CD4-positive, alpha-beta T cell (primary cell): Measurements from ENCODE around the gene ZMPSTE24. TPM values are rescaled to one million over a fixed set of nuclear protein-coding genes. Genes with fewer than 3 reads are reported as not detected.

Experiments
- ATAC-seq: fragments of 200-7000 bp; cut with Tn5 transposase; one replicate; pipeline ENCODE4 v1.10.0; 2022; ENCODE audit warnings: mild to moderate bottlenecking; ENCODE audit not compliant: poor library complexity
- CTCF ChIA-PET: fragments of 350-600 bp; sonication (Branson Sonifier 250); formaldehyde crosslinking; loops from one replicate; lab custom pipeline; 2021; ENCODE audit warnings: antibody characterized with exemption, inconsistent platforms; lab: Charles Lee
- POLR2A ChIA-PET: fragments of 350-600 bp; sonication (Branson Sonifier 250); formaldehyde crosslinking; loops from one replicate; lab custom pipeline; 2021; ENCODE audit warnings: antibody characterized with exemption, inconsistent platforms; lab: Charles Lee
- DNase-seq, 14 experiments: peaks; one replicate each; pipeline ENCODE4 v3.0.0-alpha.2; 2013 to 2020; ENCODE audit warnings: mixed read lengths in 2 of 14
- H3K27ac ChIP-seq, 2 donors: one replicate each; pipeline versions ENCODE4 v1.5.1 to v1.7.0; 2013; ENCODE audit warnings: low read length in 2 of 2, low read depth in 1 of 2, mild to moderate bottlenecking in 1 of 2
- H3K27me3 ChIP-seq, 2 experiments: 1 replicate in 1 of 2; 2 replicates in 1 of 2; pipeline versions ENCODE4 v1.6.1 to v1.7.0; 2013; ENCODE audit warnings: low read length in 2 of 2, control low read depth in 1 of 2, mild to moderate bottlenecking in 1 of 2, moderate library complexity in 1 of 2; ENCODE audit not compliant: insufficient read depth in 2 of 2, control insufficient read depth in 1 of 2
- H3K36me3 ChIP-seq: one replicate; pipeline ENCODE4 v1.6.1; 2013; ENCODE audit warnings: low read length, control low read depth; ENCODE audit not compliant: insufficient read depth
- H3K4me1 ChIP-seq: one replicate; pipeline ENCODE4 v1.6.1; 2013; ENCODE audit warnings: low read length, control low read depth; ENCODE audit not compliant: insufficient read depth
- H3K4me3 ChIP-seq: one replicate; pipeline ENCODE4 v1.5.1; 2013; ENCODE audit warnings: mild to moderate bottlenecking, low read length, moderate library complexity
- H3K9me3 ChIP-seq, 2 experiments: 1 replicate in 1 of 2; 2 replicates in 1 of 2; pipeline versions ENCODE4 v1.6.1 to v1.7.0; 2013; ENCODE audit warnings: low read length in 2 of 2, mild to moderate bottlenecking in 2 of 2, control low read depth in 1 of 2, moderate library complexity in 1 of 2; ENCODE audit not compliant: control insufficient read depth in 1 of 2, insufficient read depth in 1 of 2
- H3K27ac Mint-ChIP-seq: one replicate; pipeline ENCODE4 v1.8.0; 2020; ENCODE audit warnings: mixed read lengths
- H3K27me3 Mint-ChIP-seq: one replicate; pipeline ENCODE4 v1.8.0; 2021; ENCODE audit warnings: mixed read lengths
- H3K36me3 Mint-ChIP-seq: one replicate; pipeline ENCODE4 v1.8.0; 2021; ENCODE audit warnings: low read depth, mixed read lengths
- H3K4me1 Mint-ChIP-seq: one replicate; pipeline ENCODE4 v1.8.0; 2021; ENCODE audit warnings: low read depth, mixed read lengths
- H3K4me3 Mint-ChIP-seq: one replicate; pipeline ENCODE4 v1.8.0; 2020; ENCODE audit warnings: mild to moderate bottlenecking, mixed read lengths
- H3K9me3 Mint-ChIP-seq: one replicate; pipeline ENCODE4 v1.8.0; 2020; ENCODE audit warnings: mixed read lengths
- CTCF ChIP-seq: fragments of 200-600 bp; IDR thresholded peaks from one replicate; pipeline ENCODE4 v1.8.0; 2022; ENCODE audit warnings: antibody characterized with exemption, mild to moderate bottlenecking
- intact Hi-C, 2 experiments: fragments of 100-400 bp; cut with DNase I in 1 of 2; cut with micrococcal nuclease in 1 of 2; formaldehyde crosslinking; loops; one replicate each; pipeline versions ENCODE4 v1.15.1 to v1.9.0; 2023 to 2025; cut with DNase I, micrococcal nuclease
- total RNA-seq, 174 experiments: library from RNA in 2 of 174; stranded (reverse) in 2 of 174; gene quantifications; one replicate each; pipeline ENCODE4 v1.2.3 and lab custom pipeline; 2021 to 2026

ZMPSTE24 gene
- total RNA-seq, 2 experiments from 2014 or later: 8.7 to 8.8 TPM

GRCh38 chr1:40232444-40232843, 25.6 kb upstream of the ZMPSTE24 start:
- H3K4me1 ChIP-seq: peaks cover 9% of the 10 kb centered on the region
- no peak for TF ChIP-seq CTCF
- Mint-ChIP-seq H3K27ac (no peak overlapping the region), H3K4me3 (no peak overlapping the region), H3K4me1 (peaks cover 22% of the 10 kb centered on the region), H3K27me3 (no peaks in the 10 kb centered on the region), H3K36me3 (peaks cover 86% of the 10 kb centered on the region), H3K9me3 (no peaks in the 10 kb centered on the region)
- intact Hi-C loops: no loop called here
- DNase-seq (peak in 11 of 14 experiments; percentile 11 to 64 (median 24)), ATAC-seq (peak; percentile 39)
- no peaks in the 10 kb centered on the region for H3K9me3 ChIP-seq
- peaks cover 62% of the 10 kb centered on the region for H3K36me3 ChIP-seq
- no peaks in the 10 kb centered on the region for H3K27me3 ChIP-seq
- ChIA-PET POLR2A (interaction anchor here (1.4 kb wide), 1 partner anchor 25 kb away, joined by 4 read pairs; the partner anchor contains the start of gene ZMPSTE24), CTCF (no interaction called here)
- no peak overlapping the region for H3K4me3 ChIP-seq
- no peak overlapping the region for H3K27ac ChIP-seq

DNA sequence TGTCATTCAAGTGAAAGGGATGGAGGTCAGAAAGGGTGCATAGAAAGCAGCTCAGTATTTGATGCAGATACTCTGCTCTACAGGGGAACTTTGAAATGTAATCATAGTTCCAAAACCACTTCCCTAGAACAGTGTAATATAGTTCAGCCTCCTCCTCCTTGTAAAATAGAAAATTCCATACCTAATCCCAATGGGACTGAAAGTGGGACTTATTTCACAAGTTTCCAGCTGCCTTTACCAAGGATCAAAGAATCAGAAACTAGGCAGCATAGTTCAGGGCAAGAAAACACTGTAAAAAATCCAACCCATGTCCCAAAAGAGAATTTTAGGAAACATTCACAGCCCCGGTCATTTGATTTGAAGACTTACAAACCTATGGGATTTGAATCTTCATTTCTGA, 18.4 kb upstream of the ZMPSTE24 start:
- DNase-seq (no peak), ATAC-seq (no peak)
- H3K27ac Mint-ChIP-seq: peak overlapping the region; percentile 27
- Histone ChIP-seq H3K36me3 (peaks cover 42% of the 10 kb centered on the region), H3K27ac (no peak overlapping the region), H3K27me3 (no peaks in the 10 kb centered on the region), H3K4me3 (no peak overlapping the region), H3K9me3 (no peaks in the 10 kb centered on the region), H3K4me1 (peaks cover 7% of the 10 kb centered on the region)
- no peak for TF ChIP-seq CTCF
- ChIA-PET POLR2A (interaction anchor here (0.9 kb wide), 1 partner anchor 18 kb away, joined by 4 read pairs; no protein-coding TSS in a partner anchor), CTCF (interaction anchor here (1.5 to 2.1 kb wide), 2 partner anchors 76 to 99 kb away, joined by 5 to 7 read pairs; no protein-coding TSS in a partner anchor)
- peaks cover 11% of the 10 kb centered on the region for H3K4me1 Mint-ChIP-seq
- no peaks in the 10 kb centered on the region for H3K9me3 Mint-ChIP-seq
- intact Hi-C loops: no loop called here
- H3K36me3 Mint-ChIP-seq: peaks cover 52% of the 10 kb centered on the region
- no peak overlapping the region for H3K4me3 Mint-ChIP-seq
- no peaks in the 10 kb centered on the region for H3K27me3 Mint-ChIP-seq

DNA sequence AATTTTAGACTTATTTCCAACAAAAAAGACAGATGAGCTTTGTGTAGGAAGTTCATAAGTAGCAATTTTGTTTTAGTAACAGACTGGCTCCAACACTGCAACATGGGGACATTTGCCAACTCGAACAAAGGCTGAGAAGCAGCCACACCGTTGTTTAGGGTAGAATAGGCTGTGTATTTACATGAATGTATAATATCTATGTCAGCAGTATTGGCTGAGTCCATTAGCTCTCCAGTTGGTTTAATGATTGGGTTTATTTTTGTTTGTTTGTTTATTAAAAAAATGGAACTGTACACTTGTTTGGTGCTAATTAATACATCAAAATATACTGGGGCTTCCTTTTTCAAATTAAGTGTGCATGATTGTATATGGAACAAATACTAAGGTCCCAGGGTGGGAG, 17.6 kb upstream of the ZMPSTE24 start:
- Histone ChIP-seq H3K4me1 (peaks cover 7% of the 10 kb centered on the region), H3K36me3 (peaks cover 38% of the 10 kb centered on the region), H3K9me3 (no peaks in the 10 kb centered on the region), H3K27ac (no peak overlapping the region), H3K27me3 (no peaks in the 10 kb centered on the region), H3K4me3 (no peak overlapping the region)
- intact Hi-C loops: no loop called here
- H3K9me3 Mint-ChIP-seq: no peaks in the 10 kb centered on the region
- H3K36me3 Mint-ChIP-seq: peaks cover 44% of the 10 kb centered on the region
- H3K4me1 Mint-ChIP-seq: peaks cover 11% of the 10 kb centered on the region
- peak overlapping the region; percentile 27 for H3K27ac Mint-ChIP-seq
- no peaks in the 10 kb centered on the region for H3K27me3 Mint-ChIP-seq
- no peak for TF ChIP-seq CTCF
- H3K4me3 Mint-ChIP-seq: no peak overlapping the region
- ATAC-seq (no peak), DNase-seq (no peak)
- ChIA-PET POLR2A (interaction anchor here (0.9 kb wide), 1 partner anchor 17 kb away, joined by 4 read pairs; no protein-coding TSS in a partner anchor), CTCF (interaction anchor here (0.9 to 2.1 kb wide), 3 partner anchors 75 to 164 kb away, joined by 3 to 7 read pairs (median 5); no protein-coding TSS in a partner anchor)
